ENCODE data around the gene RPL7A.

GRCh38 chr9:133341369-133342068, 6.5 kb upstream of the RPL7A start:
- no peak for TF ChIP-seq USF2 (CRISPR knock-in tag; IDR thresholded peaks at IDR 0.05)
- TF ChIP-seq CTCF (IDR thresholded peaks at IDR 0.05) = no peak
- no peak for TF ChIP-seq MLX (CRISPR knock-in tag; IDR thresholded peaks at IDR 0.05)
- no peak for TF ChIP-seq ESRRA (CRISPR knock-in tag; IDR thresholded peaks at IDR 0.05; ENCODE audit: borderline replicate concordance)
- no peak for TF ChIP-seq ZSCAN18 (CRISPR knock-in tag; IDR thresholded peaks at IDR 0.05)

All from WTC11 (cell line).